DOHH2 (cell line): ENCODE results near the gene SORL1-AS1.

Experiments
- H3F3A ChIP-seq: fragments of 200-600 bp; sonication (generic), shearing (Covaris generic); 2 replicates; pipeline ENCODE4 v1.6.0; 2016; ENCODE audit warnings: antibody characterized with exemption, mild to moderate bottlenecking; ENCODE audit not compliant: control insufficient read depth, insufficient read depth
- H3K27ac ChIP-seq: fragments of 200-600 bp; sonication (generic); 2 replicates; pipeline ENCODE4 v1.5.1; 2014; ENCODE audit warnings: low read depth, mild to moderate bottlenecking, low read length, moderate library complexity
- H3K27me3 ChIP-seq: fragments of 200-600 bp; sonication (generic); 2 replicates; pipeline ENCODE4 v1.6.1; 2014; ENCODE audit warnings: mild to moderate bottlenecking, low read length, mixed read lengths; ENCODE audit not compliant: control insufficient read depth
- H3K36me3 ChIP-seq: fragments of 200-600 bp; sonication (generic); 2 replicates; pipeline ENCODE4 v1.6.1; 2014; ENCODE audit warnings: mild to moderate bottlenecking, low read length, moderate library complexity, mixed read lengths; ENCODE audit not compliant: control insufficient read depth
- H3K4me1 ChIP-seq: fragments of 200-600 bp; sonication (generic); 2 replicates; pipeline ENCODE4 v1.6.1; 2014; ENCODE audit warnings: mild to moderate bottlenecking, low read length, mixed read lengths; ENCODE audit not compliant: control insufficient read depth
- H3K4me2 ChIP-seq: fragments of 200-600 bp; sonication (generic); 2 replicates; pipeline ENCODE4 v1.6.0; 2014; ENCODE audit warnings: mild to moderate bottlenecking, low read length, moderate library complexity
- H3K4me3 ChIP-seq: fragments of 200-600 bp; sonication (generic); 2 replicates; pipeline ENCODE4 v1.5.1; 2014; ENCODE audit warnings: mild to moderate bottlenecking, low read length, mixed read lengths
- H3K79me2 ChIP-seq: fragments of 200-600 bp; sonication (generic); 2 replicates; pipeline ENCODE4 v1.6.1; 2014; ENCODE audit warnings: mild to moderate bottlenecking, low read length, mixed read lengths; ENCODE audit not compliant: control insufficient read depth
- H3K9me2 ChIP-seq: fragments of 200-600 bp; sonication (generic); replicated peaks from 2 replicates; pipeline ENCODE4 v1.6.1; 2014; ENCODE audit warnings: mild to moderate bottlenecking, low read length, mixed read lengths; ENCODE audit not compliant: control insufficient read depth
- H3K9me3 ChIP-seq: fragments of 200-600 bp; sonication (generic); 2 replicates; pipeline ENCODE4 v1.6.1; 2014; ENCODE audit warnings: antibody characterized with exemption, low read length, mixed read lengths; ENCODE audit not compliant: control insufficient read depth, insufficient read depth
- H4K20me1 ChIP-seq: fragments of 200-600 bp; sonication (generic); 2 replicates; pipeline ENCODE4 v1.6.0; 2014; ENCODE audit warnings: low read depth, mild to moderate bottlenecking, antibody characterized with exemption, low read length, moderate library complexity; ENCODE audit not compliant: control insufficient read depth, insufficient read depth
- CTCF ChIP-seq: fragments of 200-600 bp; sonication (generic); IDR thresholded peaks from one replicate; pipeline ENCODE4 v1.5.1; 2014; ENCODE audit warnings: antibody characterized with exemption, mild to moderate bottlenecking, low read depth, low read length; ENCODE audit not compliant: poor library complexity, severe bottlenecking
- EZH2phosphoT487 ChIP-seq: fragments of 200-600 bp; sonication (generic); IDR thresholded peaks from 2 replicates; pipeline ENCODE4 v1.6.1; 2017; ENCODE audit warnings: borderline replicate concordance, mild to moderate bottlenecking, antibody characterized with exemption, low read length, moderate library complexity, mixed read lengths

SORL1-AS1 gene

GRCh38 chr11:121394785-121395184 lies 58.0 kb downstream of the SORL1-AS1 start:
- Histone ChIP-seq H4K20me1 (no peaks in the 10 kb centered on the region), H3K4me3 (no peak overlapping the region), H3K27me3 (no peaks in the 10 kb centered on the region), H3K4me1 (peaks cover 37% of the 10 kb centered on the region), H3K36me3 (no peaks in the 10 kb centered on the region), H3K9me2 (no peaks in the 10 kb centered on the region), H3K79me2 (no peaks in the 10 kb centered on the region), H3F3A (0 out of 2 replicates have a peak, but pooled peaks cover 2% of the 10 kb centered on the region), H3K4me2 (0 out of 2 replicates have a peak overlapping the region, but pooled peaks have one; percentile 14), H3K9me3 (no peaks in the 10 kb centered on the region), H3K27ac (no peak overlapping the region)
- TF ChIP-seq CTCF (no peak), EZH2phosphoT487 (no peak)

GRCh38 chr11:121393855-121394254 lies 58.9 kb downstream of the SORL1-AS1 start:
- no peaks in the 10 kb centered on the region for H3K9me3 ChIP-seq
- peak overlapping the region; percentile 30 for H3K4me2 ChIP-seq
- H3K36me3 ChIP-seq, result no peaks in the 10 kb centered on the region
- peaks cover 37% of the 10 kb centered on the region for H3K4me1 ChIP-seq
- no peak overlapping the region for H3K4me3 ChIP-seq
- H4K20me1 ChIP-seq, result no peaks in the 10 kb centered on the region
- no peak overlapping the region for H3K27ac ChIP-seq
- no peaks in the 10 kb centered on the region for H3K9me2 ChIP-seq
- no peaks in the 10 kb centered on the region for H3K79me2 ChIP-seq
- H3F3A ChIP-seq, result 0 out of 2 replicates have a peak, but pooled peaks cover 2% of the 10 kb centered on the region
- no peaks in the 10 kb centered on the region for H3K27me3 ChIP-seq
- TF ChIP-seq CTCF, result no peak
- no peak for TF ChIP-seq EZH2phosphoT487

- no peak overlapping the region for H3K4me3 ChIP-seq
- no peaks in the 10 kb centered on the region for H3K36me3 ChIP-seq
- H3K27me3 ChIP-seq, result no peaks in the 10 kb centered on the region
- H3K79me2 ChIP-seq, result no peaks in the 10 kb centered on the region
- H3F3A ChIP-seq, result 0 out of 2 replicates have a peak, but pooled peaks cover 2% of the 10 kb centered on the region
- no peaks in the 10 kb centered on the region for H4K20me1 ChIP-seq
- H3K27ac ChIP-seq, result no peak overlapping the region
- H3K4me2 ChIP-seq, result no peak overlapping the region
- no peaks in the 10 kb centered on the region for H3K9me2 ChIP-seq
- no peak for TF ChIP-seq CTCF
- TF ChIP-seq EZH2phosphoT487, result no peak
- peaks cover 42% of the 10 kb centered on the region for H3K4me1 ChIP-seq
- no peaks in the 10 kb centered on the region for H3K9me3 ChIP-seq
These were observed 60.9 kb downstream of the SORL1-AS1 start for GRCh38 chr11:121391914-121392313.
